GM13977 (cell line): ENCODE measurements around the gene RTCB.

Experiments used
- DNase-seq: peaks from one replicate; pipeline ENCODE4 v3.0.0; 2012; ENCODE audit warnings: low spot score
- CTCF ChIP-seq: IDR thresholded peaks from 2 replicates; pipeline ENCODE4 v1.5.1; 2012; ENCODE audit warnings: mild to moderate bottlenecking, control low read depth; ENCODE audit not compliant: insufficient read depth; ENCODE audit errors: extremely low read depth, missing control alignments
- in situ Hi-C: fragments of 300-500 bp; cut with MboI; formaldehyde crosslinking; loops from one replicate; pipeline ENCODE4 v1.12.0; 2022; ENCODE audit warnings: low sequenced_read_pairs, low pct_unique_long_range_greater_than_20kb, mixed read lengths, inconsistent platforms; ENCODE audit not compliant: unreplicated experiment

RTCB gene

GRCh38 chr22:32411829-32412592 lies at the start of gene RTCB:
Gene RTCB (minus strand): TSS chr22:32412247. CDS start chr22:32412156, 91 bp downstream.
- in situ Hi-C loops = no loop called here
- no peak for TF ChIP-seq CTCF
- DNase-seq = peak; percentile 77

GRCh38 chr22:32457031-32457430 lies 45.0 kb upstream of the RTCB start:
- no peak for DNase-seq
- TF ChIP-seq CTCF = no peak
- in situ Hi-C loops = loop anchor here (25.0 kb wide), 1 partner anchor 470 kb away; no protein-coding TSS in a partner anchor

- TF ChIP-seq CTCF = no peak
- in situ Hi-C loops = no loop called here
- no peak for DNase-seq
Observed at GRCh38 chr22:32448980-32449379, 36.9 kb upstream of the RTCB start.

GRCh38 chr22:32446321-32446720 lies 34.3 kb upstream of the RTCB start:
- in situ Hi-C loops = no loop called here
- no peak for DNase-seq
- no peak for TF ChIP-seq CTCF

- in situ Hi-C loops = no loop called here
- peak; percentile 31 for DNase-seq
- TF ChIP-seq CTCF = peak; percentile 34
Observed at GRCh38 chr22:32444068-32444467, 32.0 kb upstream of the RTCB start.

GRCh38 chr22:32430352-32430751 lies 18.3 kb upstream of the RTCB start:
- in situ Hi-C loops = no loop called here

More at GRCh38 chr22:32430352-32430751, 18.3 kb upstream of the RTCB start:
- no peak for DNase-seq
- no peak for TF ChIP-seq CTCF
